Thymus (tissue), 11 donors: ENCODE data around the gene KCNMA1. TPM values are rescaled to one million over a fixed set of nuclear protein-coding genes. Genes with fewer than 3 reads are reported as not detected.
"Not testable (repeated sequence)": the region's sequence is repeated elsewhere in the genome, so short reads cannot be mapped to it uniquely, and the experiment has no call there.

Experiments
- DNase-seq, 9 donors: peaks; one replicate each; pipeline ENCODE4 v3.0.0-alpha.2; 2013; ENCODE audit warnings: low spot score in 9 of 9, low read depth in 6 of 9, missing footprints in 1 of 9
- H3K27ac ChIP-seq, 2 donors: one replicate each; pipeline ENCODE4 v1.5.1; 2013; ENCODE audit warnings: control low read depth in 1 of 2, low read depth in 1 of 2, low read length in 1 of 2, mild to moderate bottlenecking in 1 of 2, moderate library complexity in 1 of 2
- H3K27me3 ChIP-seq, 2 donors: one replicate each; pipeline ENCODE4 v1.5.1; 2013; ENCODE audit warnings: low read length in 1 of 2; ENCODE audit not compliant: control insufficient read depth in 2 of 2, insufficient read depth in 1 of 2
- H3K36me3 ChIP-seq, 2 donors: one replicate each; pipeline ENCODE4 v1.5.1; 2013; ENCODE audit warnings: low read length in 1 of 2, mild to moderate bottlenecking in 1 of 2, moderate library complexity in 1 of 2; ENCODE audit not compliant: control insufficient read depth in 2 of 2, insufficient read depth in 2 of 2
- H3K4me1 ChIP-seq, 2 donors: one replicate each; pipeline ENCODE4 v1.5.1; 2013; ENCODE audit warnings: low read length in 2 of 2; ENCODE audit not compliant: control insufficient read depth in 2 of 2, insufficient read depth in 2 of 2
- H3K4me3 ChIP-seq, 2 donors: one replicate each; pipeline ENCODE4 v1.5.1; 2013; ENCODE audit warnings: low read length in 2 of 2, control low read depth in 1 of 2, mild to moderate bottlenecking in 1 of 2
- H3K9me3 ChIP-seq, 2 donors: one replicate each; pipeline ENCODE4 v1.5.1; 2013; ENCODE audit warnings: low read length in 1 of 2, mild to moderate bottlenecking in 1 of 2; ENCODE audit not compliant: control insufficient read depth in 2 of 2, insufficient read depth in 1 of 2
- WGBS: extraction: QIAGEN DNeasy Blood & Tissue Kit; methylation state at CpG from one replicate; pipeline ENCODE4 v1.1.7; 2013; 5-methylcytosine and 5-hydroxymethylcytosine counted together
- polyA plus RNA-seq: library from polyadenylated mRNA; stranded (reverse); fragments of 200-250 nt; gene quantifications from one replicate; pipeline ENCODE4 v1.2.3, GENCODE V29; 2013
- total RNA-seq: library from RNA; stranded (reverse); fragments of 120-200 nt; gene quantifications from one replicate; pipeline ENCODE4 v1.2.4, GENCODE V29; 2013
- donor health status: healthy.

The KCNMA1 gene
- total and polyA plus RNA-seq, 2 donors, result 1.9 to 12.9 TPM

DNA sequence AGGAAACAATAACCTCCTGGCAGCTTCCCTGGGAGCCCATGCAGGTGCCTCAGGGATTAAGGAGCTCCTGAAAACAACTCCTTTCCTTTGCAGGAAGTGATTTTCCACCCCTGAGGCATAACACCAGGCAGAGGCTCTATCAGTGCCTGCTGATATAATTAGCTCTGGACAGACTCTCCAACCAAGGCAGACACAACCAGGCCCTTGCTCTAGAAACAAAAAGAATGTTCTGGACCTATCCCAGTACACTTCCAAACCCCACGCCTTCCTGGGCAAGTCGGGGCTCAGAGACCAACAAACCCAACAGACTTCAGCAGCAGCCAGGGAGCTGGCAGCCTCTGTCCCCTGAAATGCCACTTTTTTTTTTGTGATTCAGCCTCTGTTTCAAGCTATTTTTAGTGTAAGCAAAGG lies 247.1 kb downstream of the KCNMA1 start:
- WGBS, result 91% methylated on average over 2 of the region's 2 CpGs
- no peak overlapping the region for H3K27ac ChIP-seq
- no peaks in the 10 kb centered on the region for H3K4me1 ChIP-seq
- no peaks in the 10 kb centered on the region for H3K36me3 ChIP-seq
- DNase-seq, result no peak
- H3K4me3 ChIP-seq, result no peak overlapping the region
- H3K27me3 ChIP-seq, result peaks cover 3 to 9% of the 10 kb centered on the region in 2 donors
- no peaks in the 10 kb centered on the region for H3K9me3 ChIP-seq

DNA sequence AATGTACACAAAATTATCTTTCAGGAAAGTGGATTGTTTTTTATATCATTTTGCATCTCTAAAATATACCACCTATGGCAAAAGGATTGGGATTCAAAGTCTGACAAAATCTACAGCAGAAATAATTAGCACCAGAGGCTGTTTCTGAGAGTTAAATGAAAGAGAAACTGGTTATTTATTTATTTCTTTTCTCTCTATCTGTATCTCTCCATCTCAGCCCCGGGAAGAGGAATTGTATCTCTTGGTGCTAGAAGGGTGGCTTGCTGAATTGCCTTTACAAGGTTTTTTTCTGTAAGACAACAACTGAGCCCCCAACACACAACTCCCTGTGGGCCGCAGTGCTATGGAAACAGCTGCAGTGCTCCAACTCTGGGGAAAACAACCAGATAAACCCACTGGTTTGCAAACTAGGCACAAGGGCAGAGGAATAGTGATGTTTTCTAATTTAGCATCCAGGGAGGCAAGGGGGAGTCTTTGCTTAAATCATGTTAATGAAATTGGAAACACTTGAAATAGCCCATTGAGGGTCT lies 249.0 kb downstream of the KCNMA1 start:
- Histone ChIP-seq H3K9me3 (no peaks in the 10 kb centered on the region), H3K27ac (no peak overlapping the region), H3K4me1 (no peaks in the 10 kb centered on the region), H3K36me3 (no peaks in the 10 kb centered on the region), H3K27me3 (peaks cover 3 to 9% of the 10 kb centered on the region in 2 donors), H3K4me3 (no peak overlapping the region)
- WGBS, result 85% methylated on average over 2 of the region's 2 CpGs
- DNase-seq, result no peak

- H3K4me1 ChIP-seq, H3K4me3 ChIP-seq, H3K27me3 ChIP-seq: not testable (repeated sequence)
Observed at GRCh38 chr10:77387701-77388100, 249.9 kb downstream of the KCNMA1 start.

GRCh38 chr10:77387247-77387646 lies 250.4 kb downstream of the KCNMA1 start:
- Histone ChIP-seq H3K4me1 (no peaks in the 10 kb centered on the region), H3K27me3 (peaks cover 3 to 9% of the 10 kb centered on the region in 2 donors), H3K9me3 (no peaks in the 10 kb centered on the region), H3K27ac (no peak overlapping the region), H3K36me3 (no peaks in the 10 kb centered on the region), H3K4me3 (no peak overlapping the region)
- DNase-seq, result no peak

More at GRCh38 chr10:77387701-77388100, 249.9 kb downstream of the KCNMA1 start:
- not testable (repeated sequence) for DNase-seq, H3K27ac ChIP-seq, H3K9me3 ChIP-seq, H3K36me3 ChIP-seq
- 97% methylated on average over 2 of the region's 2 CpGs for WGBS

- Histone ChIP-seq H3K9me3 (no peaks in the 10 kb centered on the region), H3K36me3 (no peaks in the 10 kb centered on the region), H3K4me3 (no peak overlapping the region), H3K4me1 (no peaks in the 10 kb centered on the region), H3K27ac (no peak overlapping the region), H3K27me3 (peaks cover 3 to 9% of the 10 kb centered on the region in 2 donors)
- no peak for DNase-seq
- WGBS, result 5% methylated on average over 5 of the region's 5 CpGs
Observed at GRCh38 chr10:77386838-77387237, 250.8 kb downstream of the KCNMA1 start.

DNA sequence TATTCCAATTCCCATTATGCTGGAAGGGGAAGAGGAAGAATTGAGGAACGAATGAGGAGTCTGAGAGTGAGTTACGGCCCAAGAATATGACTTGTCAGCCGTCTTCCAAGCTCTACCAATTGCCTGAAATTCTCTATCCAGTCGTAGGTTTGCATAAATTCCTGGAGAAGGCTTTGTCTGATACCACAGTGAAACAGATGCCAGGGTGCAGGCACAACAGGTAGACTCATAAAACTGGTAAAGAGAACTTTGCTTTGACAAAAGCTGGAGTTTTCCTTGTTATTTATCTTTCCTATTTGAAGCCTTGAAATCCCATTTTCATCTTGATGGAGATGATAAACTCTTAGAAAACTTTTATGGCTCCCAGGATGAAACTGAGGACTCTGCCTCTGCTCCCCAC lies 251.2 kb downstream of the KCNMA1 start:
- Histone ChIP-seq H3K9me3 (no peaks in the 10 kb centered on the region), H3K4me1 (no peaks in the 10 kb centered on the region), H3K27me3 (peaks cover 3 to 5% of the 10 kb centered on the region in 2 donors), H3K4me3 (no peak overlapping the region), H3K36me3 (no peaks in the 10 kb centered on the region), H3K27ac (no peak overlapping the region)
- 82% methylated on average over 4 of the region's 4 CpGs for WGBS
- DNase-seq, result no peak

DNA sequence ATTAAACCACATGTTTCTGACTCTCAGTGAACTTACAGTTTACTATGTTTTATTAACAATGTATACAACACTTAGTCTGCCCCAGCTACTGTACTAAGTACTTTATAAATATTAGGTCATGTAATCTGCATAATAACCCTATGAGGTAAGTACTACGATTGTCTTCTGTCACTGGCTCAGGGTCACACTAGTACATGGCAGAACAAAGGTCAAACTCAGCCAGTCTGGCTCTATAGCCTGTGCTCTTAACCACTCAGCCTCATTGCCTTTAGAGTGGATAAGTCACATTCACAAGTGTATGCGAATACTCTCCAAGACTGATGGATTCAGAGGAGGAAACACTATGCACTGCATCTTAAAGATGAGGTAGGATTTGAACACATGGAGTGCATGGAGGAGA lies 252.3 kb downstream of the KCNMA1 start:
- Histone ChIP-seq H3K36me3 (no peaks in the 10 kb centered on the region), H3K27me3 (peaks cover under 1 to 2% of the 10 kb centered on the region in 2 donors), H3K27ac (no peak overlapping the region), H3K4me1 (no peaks in the 10 kb centered on the region), H3K9me3 (no peaks in the 10 kb centered on the region), H3K4me3 (no peak overlapping the region)
- 95% methylated on average over 2 of the region's 2 CpGs for WGBS
- DNase-seq, result no peak

DNA sequence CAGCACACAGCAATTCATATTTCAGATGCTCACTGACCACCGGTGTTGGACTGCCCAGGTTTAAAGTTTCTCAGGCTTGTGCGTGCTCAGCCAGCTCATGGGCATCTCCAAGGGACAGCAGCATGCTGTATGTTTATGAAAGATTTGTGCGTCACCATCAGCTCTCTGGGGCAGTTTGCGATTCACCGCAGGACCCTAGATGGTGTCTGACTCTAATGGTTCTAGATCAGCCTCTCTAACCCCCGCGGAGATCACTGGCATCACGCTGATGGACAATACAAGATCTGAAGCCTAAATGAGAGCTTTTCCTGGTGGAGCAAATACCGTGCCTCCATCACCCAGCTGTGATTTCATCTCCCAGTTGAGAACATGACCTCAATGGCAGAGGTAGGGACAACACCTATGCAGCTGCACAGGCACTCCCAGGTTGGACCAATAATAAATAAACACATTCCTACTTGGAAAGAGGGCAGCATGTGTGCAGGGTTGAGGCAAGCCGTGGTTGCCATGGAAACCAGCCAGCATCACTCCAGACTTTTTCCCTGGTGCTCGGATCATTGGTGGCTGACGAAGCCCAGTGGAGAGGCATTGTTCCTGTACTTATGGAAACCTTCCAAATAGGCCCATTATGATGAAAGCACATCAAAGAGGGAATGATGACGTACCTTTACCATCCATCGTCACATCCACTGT lies 253.6 kb downstream of the KCNMA1 start:
- Histone ChIP-seq H3K9me3 (no peaks in the 10 kb centered on the region), H3K27me3 (no peaks in the 10 kb centered on the region), H3K36me3 (no peaks in the 10 kb centered on the region), H3K4me1 (no peaks in the 10 kb centered on the region), H3K27ac (no peak overlapping the region), H3K4me3 (no peak overlapping the region)
- DNase-seq, result no peak
- WGBS, result 93% methylated on average over 14 of the region's 14 CpGs

DNA sequence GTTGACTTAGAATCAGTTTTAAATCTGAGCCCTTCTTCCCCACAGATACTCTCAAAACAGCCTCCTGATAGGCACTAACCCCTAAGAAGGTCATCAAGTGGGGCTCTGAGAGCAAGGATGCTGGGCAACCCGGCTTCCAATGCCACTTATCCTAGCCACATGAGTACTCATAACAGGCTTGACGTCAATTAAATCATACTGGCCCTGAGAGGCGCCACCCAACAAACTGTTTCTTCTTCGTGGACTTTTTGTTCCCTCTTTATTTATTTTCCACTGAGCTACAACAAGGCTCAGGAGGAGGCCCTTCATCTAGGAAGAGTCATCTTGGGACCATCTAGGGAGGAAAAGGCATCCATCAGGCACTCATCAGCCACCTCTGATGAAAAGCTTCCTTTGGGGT lies 255.9 kb downstream of the KCNMA1 start:
- WGBS, result 91% methylated on average over 4 of the region's 4 CpGs
- H3K27ac ChIP-seq, result no peak overlapping the region
- no peak for DNase-seq
- H3K9me3 ChIP-seq, result no peaks in the 10 kb centered on the region
- H3K36me3 ChIP-seq, result no peaks in the 10 kb centered on the region
- no peak overlapping the region for H3K4me3 ChIP-seq
- H3K27me3 ChIP-seq, result peaks cover 0 to 2% of the 10 kb centered on the region in 2 donors
- H3K4me1 ChIP-seq, result no peaks in the 10 kb centered on the region
